Choroid plexus epithelial cell (primary cell): Measurements from ENCODE around the gene COMP.
A peak's percentile ranks its signal among the peaks of the same experiment; 100 is the strongest.

ENCODE experiments used
- DNase-seq: peaks from one replicate; pipeline ENCODE4 v3.0.0-alpha.2; 2010; ENCODE audit warnings: low read depth
- H3K4me3 ChIP-seq: 2 replicates; pipeline ENCODE4 v1.5.1; 2011; ENCODE audit warnings: low read depth, mild to moderate bottlenecking, control low read depth, low read length, moderate library complexity
- CTCF ChIP-seq: conservative IDR thresholded peaks from 2 replicates; pipeline ENCODE4 v1.5.1; 2011; ENCODE audit warnings: low read depth, mild to moderate bottlenecking, control low read depth, inconsistent platforms, low read length, moderate library complexity

Gene COMP

GRCh38 chr19:18781885-18782527 lies 9.1 kb downstream of the COMP start:
- no peak for DNase-seq
- no peak for TF ChIP-seq CTCF
- H3K4me3 ChIP-seq, result no peak overlapping the region

DNA sequence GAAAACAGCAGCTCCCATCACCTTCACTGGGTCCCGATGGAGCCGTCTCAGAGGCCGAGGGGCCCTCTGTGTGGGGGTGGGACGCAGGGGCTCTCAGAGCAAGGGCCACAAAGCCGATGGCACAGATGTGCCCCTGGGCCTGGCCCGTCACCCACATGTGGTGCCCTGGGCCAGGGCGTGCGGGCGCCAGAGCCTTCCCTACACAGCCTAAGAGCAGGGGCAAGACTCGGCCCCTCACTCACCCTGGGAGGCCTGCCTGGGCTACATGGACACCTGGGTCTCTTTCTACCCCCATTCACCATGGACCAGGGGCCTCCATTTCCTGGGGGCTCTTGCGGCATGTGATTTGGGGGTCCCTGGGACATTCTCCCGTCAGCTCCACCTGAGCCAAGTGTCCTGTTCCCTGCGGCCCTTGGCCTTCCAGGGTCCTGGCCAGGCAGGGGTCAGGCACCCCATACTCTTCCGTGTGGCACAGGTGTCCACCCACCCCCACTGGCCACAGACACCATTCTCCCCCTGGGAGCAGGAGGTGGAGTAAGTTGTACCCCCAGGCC lies 10.0 kb downstream of the COMP start:
- TF ChIP-seq CTCF, result no peak
- DNase-seq, result no peak

GRCh38 chr19:18780631-18781030 lies 10.5 kb downstream of the COMP start:
- H3K4me3 ChIP-seq, result no peak overlapping the region
- peak; percentile 34 for TF ChIP-seq CTCF
- DNase-seq, result no peak

More for the DNA sequence above, 10.0 kb downstream of the COMP start:
- H3K4me3 ChIP-seq, result no peak overlapping the region

DNA sequence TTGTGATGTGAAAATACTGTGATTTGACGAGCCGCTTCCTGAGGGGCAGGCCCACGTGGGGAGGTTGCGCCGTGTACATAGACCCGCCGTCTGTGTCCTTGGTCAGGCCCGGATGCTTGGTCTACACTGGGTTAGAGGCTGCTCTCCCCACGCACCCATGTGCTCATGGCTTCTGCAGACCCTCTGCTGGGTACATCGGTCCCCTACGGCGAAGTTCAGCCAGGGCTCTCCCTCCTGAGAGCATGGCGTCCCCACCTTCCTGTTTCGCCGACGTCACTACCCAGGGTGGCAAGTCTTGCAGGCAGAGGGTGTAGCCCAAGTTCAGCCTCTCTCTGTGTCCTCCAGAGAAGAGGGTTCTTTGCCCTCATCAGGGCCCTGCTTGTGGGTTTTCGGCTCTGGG lies 11.0 kb downstream of the COMP start:
- no peak overlapping the region for H3K4me3 ChIP-seq
- DNase-seq, result no peak
- TF ChIP-seq CTCF, result no peak

DNA sequence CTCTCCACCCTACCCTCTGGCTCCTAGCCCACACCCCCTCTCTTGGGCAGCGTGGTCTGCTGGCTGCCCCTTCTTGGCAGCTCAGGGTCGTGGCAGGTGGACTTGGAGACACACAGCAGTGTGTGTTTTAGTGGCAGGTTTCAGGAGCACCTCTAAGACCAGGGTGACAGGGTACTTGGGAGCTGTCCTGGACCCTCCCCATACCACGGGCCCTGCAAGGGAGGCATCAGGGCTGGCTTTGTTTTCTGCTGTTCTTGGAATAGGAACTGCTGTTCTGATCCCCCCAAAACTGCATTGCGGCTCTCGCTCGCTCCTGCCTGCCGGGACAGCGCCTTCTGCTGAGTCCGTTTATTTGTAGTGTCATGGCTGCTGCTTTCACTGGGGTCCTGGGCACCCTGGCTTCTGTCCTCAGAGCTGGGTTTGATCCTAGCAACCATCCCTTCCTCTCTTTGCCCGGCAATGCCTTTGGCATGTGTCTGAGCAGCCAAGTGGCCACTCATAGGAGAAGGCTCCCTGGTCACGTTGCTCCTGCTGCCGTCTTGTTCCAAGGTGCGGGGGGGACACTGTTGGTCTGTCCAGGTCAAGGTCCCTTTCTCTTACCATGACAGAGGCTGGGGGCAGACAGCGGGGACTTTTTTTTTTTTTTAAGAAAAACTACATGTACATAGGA lies 12.1 kb downstream of the COMP start:
- TF ChIP-seq CTCF, result no peak
- H3K4me3 ChIP-seq, result no peak overlapping the region
- no peak for DNase-seq

DNA sequence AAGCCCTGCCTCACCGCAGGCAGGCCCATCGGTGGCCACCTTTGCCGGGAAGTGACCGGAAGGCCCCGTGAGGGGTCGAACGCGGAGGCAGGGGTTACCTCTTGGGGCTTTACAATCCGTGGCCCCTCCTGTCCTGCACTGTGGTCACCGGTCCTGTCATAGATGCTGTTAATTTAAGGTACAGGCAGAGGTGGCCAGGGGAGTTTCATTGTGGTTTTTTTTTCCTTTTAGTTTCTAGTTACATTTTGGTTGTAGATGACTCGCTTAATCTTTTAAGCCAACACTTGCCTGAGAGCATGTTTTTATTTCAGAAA lies 13.1 kb downstream of the COMP start:
- TF ChIP-seq CTCF, result no peak
- H3K4me3 ChIP-seq, result no peak overlapping the region
- no peak for DNase-seq
